Activated T-cell treated with anti-CD3 and anti-CD28 coated beads, Interleukin-2, amount 50 U/mL, for 4 hours (primary cell): Measurements from ENCODE around the gene PREB. TPM values are rescaled to one million over a fixed set of nuclear protein-coding genes. Genes with fewer than 3 reads are reported as not detected.

Experiments
- ATAC-seq, 2 donors: fragments of 200-7000 bp; cut with Tn5 transposase; one replicate each; pipeline ENCODE4 v1.10.0; 2021
- DNase-seq: peaks from one replicate; pipeline ENCODE4 v3.0.0-alpha.2; 2020
- H3K27me3 Mint-ChIP-seq: one replicate; pipeline ENCODE4 v1.8.0; 2021; ENCODE audit warnings: low read depth, mixed read lengths
- H3K36me3 Mint-ChIP-seq: one replicate; pipeline ENCODE4 v1.8.0; 2022; ENCODE audit warnings: mixed read lengths; ENCODE audit not compliant: insufficient read depth
- H3K4me1 Mint-ChIP-seq: one replicate; pipeline ENCODE4 v1.8.0; 2021; ENCODE audit warnings: low read depth, mixed read lengths
- H3K4me3 Mint-ChIP-seq: one replicate; pipeline ENCODE4 v1.8.0; 2021; ENCODE audit warnings: mild to moderate bottlenecking, moderate library complexity, mixed read lengths
- H3K9me3 Mint-ChIP-seq: one replicate; pipeline ENCODE4 v1.8.0; 2021; ENCODE audit warnings: mixed read lengths
- total RNA-seq, 3 donors: library from RNA; stranded (reverse); gene quantifications; one replicate each; pipeline ENCODE4 v1.2.1, GENCODE V29; 2021

The PREB gene
- total RNA-seq, 3 donors from 2014 or later: 98.0 to 119 (median 106) TPM

DNA sequence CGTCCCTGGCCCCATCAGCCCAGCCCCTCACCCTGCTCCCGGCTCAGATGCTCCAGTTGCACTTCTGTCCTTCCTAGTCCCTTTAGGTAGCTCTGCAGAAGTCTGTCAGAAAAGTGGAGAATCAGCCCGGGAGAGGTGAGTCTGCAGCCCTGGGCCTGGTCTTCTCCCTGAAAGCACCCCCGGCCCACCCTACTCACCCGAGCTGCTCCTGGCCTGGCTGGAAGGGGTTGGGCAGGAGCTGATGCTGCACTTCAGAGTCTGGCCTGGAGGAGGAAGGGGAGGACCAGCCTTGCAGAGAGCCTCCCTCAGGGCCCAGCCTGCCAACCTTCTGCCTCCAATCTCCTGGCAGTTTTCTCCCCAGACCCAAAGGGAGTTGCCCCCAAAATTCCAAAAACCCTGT, 32.1 kb downstream of the PREB start:
- ATAC-seq (no peak), DNase-seq (no peak)
- no peaks in the 10 kb centered on the region for H3K4me1 Mint-ChIP-seq
- no peaks in the 10 kb centered on the region for H3K9me3 Mint-ChIP-seq
- H3K4me3 Mint-ChIP-seq: no peak overlapping the region
- H3K27me3 Mint-ChIP-seq: peaks cover 7% of the 10 kb centered on the region
- no peaks in the 10 kb centered on the region for H3K36me3 Mint-ChIP-seq

DNA sequence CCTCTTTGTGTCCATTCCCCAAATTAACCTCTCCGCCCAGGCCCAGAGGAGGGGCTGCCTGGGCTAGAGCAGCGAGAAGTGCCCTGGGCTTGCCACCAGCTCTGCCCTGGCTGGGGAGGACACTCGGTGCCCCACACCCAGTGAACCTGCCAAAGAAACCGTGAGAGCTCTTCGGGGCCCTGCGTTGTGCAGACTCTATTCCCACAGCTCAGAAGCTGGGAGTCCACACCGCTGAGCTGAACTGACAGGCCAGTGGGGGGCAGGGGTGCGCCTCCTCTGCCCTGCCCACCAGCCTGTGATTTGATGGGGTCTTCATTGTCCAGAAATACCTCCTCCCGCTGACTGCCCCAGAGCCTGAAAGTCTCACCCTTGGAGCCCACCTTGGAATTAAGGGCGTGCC, 34.4 kb downstream of the PREB start:
- no peaks in the 10 kb centered on the region for H3K36me3 Mint-ChIP-seq
- H3K27me3 Mint-ChIP-seq: no peaks in the 10 kb centered on the region
- H3K4me3 Mint-ChIP-seq: no peak overlapping the region
- DNase-seq (no peak), ATAC-seq (no peak)
- H3K9me3 Mint-ChIP-seq: no peaks in the 10 kb centered on the region
- H3K4me1 Mint-ChIP-seq: peaks cover 10% of the 10 kb centered on the region

DNA sequence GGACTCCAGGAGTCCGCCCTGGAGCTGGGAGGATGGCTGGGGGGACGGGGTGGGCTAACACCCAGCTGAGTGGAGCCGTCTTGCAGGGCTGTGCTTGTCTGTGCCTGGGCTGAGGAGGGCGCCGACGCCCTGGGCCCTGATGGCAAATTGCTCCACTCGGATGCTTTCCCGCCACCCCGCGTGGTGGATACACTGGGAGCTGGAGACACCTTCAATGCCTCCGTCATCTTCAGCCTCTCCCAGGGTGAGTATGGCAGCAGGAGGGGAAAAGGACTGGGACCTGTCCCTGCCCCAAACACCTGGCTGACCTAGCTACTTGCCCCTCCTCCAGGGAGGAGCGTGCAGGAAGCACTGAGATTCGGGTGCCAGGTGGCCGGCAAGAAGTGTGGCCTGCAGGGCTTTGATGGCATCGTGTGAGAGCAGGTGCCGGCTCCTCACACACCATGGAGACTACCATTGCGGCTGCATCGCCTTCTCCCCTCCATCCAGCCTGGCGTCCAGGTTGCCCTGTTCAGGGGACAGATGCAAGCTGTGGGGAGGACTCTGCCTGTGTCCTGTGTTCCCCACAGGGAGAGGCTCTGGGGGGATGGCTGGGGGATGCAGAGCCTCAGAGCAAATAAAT, 35.0 kb downstream of the PREB start:
- Mint-ChIP-seq H3K9me3 (no peaks in the 10 kb centered on the region), H3K27me3 (no peaks in the 10 kb centered on the region), H3K36me3 (no peaks in the 10 kb centered on the region), H3K4me1 (peaks cover 10% of the 10 kb centered on the region), H3K4me3 (no peak overlapping the region)
- DNase-seq (no peak), ATAC-seq (no peak)

DNA sequence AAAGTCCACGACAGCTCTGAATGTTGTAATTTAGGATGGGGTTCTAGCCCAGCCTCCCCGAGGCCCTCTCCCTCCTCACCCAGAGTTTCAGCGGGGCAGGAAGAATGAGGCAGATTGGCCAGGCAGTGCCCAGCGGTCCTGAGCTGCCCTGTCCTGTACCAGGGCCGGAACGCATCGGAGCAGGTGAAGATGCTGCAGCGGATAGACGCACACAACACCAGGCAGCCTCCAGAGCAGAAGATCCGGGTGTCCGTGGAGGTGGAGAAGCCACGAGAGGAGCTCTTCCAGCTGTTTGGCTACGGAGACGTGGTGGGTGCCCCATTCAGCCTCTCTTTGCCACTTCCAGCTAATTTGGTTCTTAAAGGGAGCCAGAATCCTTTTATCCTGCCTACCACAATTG, 37.1 kb downstream of the PREB start:
- no peaks in the 10 kb centered on the region for H3K36me3 Mint-ChIP-seq

DNA sequence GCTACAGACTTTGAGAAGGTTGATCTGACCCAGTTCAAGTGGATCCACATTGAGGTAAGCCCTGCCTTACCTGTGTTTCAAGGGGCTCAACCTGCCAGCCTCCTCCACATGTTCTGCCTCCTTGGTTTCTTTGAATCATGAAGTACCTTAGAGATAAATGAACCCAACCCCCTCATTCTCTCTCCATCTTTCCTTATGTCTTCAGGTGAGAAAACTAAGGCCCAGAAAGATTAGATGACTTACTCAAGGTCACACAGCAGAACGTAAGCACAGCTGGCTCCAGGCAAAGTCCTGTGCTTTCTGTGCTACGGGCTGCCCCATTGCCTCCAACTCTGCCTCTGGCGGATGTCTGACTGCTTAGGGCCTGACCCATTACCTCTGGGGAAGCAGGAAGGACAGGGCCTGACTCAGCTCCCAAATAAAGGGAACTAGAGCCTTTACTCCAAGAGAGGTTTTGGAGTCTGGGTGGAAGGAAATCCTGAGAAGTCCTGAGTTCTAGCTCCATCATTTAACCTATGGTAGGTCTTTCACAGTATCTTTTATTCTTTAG, 37.6 kb downstream of the PREB start:
- H3K4me3 Mint-ChIP-seq: no peak overlapping the region
- DNase-seq (no peak), ATAC-seq (no peak)
- H3K9me3 Mint-ChIP-seq: no peaks in the 10 kb centered on the region
- H3K27me3 Mint-ChIP-seq: no peaks in the 10 kb centered on the region
- no peaks in the 10 kb centered on the region for H3K36me3 Mint-ChIP-seq
- H3K4me1 Mint-ChIP-seq: peaks cover 10% of the 10 kb centered on the region

More for the DNA sequence above, 37.1 kb downstream of the PREB start:
- no peak overlapping the region for H3K4me3 Mint-ChIP-seq
- H3K9me3 Mint-ChIP-seq: no peaks in the 10 kb centered on the region
- no peaks in the 10 kb centered on the region for H3K27me3 Mint-ChIP-seq
- DNase-seq (no peak), ATAC-seq (no peak)
- H3K4me1 Mint-ChIP-seq: peaks cover 10% of the 10 kb centered on the region

DNA sequence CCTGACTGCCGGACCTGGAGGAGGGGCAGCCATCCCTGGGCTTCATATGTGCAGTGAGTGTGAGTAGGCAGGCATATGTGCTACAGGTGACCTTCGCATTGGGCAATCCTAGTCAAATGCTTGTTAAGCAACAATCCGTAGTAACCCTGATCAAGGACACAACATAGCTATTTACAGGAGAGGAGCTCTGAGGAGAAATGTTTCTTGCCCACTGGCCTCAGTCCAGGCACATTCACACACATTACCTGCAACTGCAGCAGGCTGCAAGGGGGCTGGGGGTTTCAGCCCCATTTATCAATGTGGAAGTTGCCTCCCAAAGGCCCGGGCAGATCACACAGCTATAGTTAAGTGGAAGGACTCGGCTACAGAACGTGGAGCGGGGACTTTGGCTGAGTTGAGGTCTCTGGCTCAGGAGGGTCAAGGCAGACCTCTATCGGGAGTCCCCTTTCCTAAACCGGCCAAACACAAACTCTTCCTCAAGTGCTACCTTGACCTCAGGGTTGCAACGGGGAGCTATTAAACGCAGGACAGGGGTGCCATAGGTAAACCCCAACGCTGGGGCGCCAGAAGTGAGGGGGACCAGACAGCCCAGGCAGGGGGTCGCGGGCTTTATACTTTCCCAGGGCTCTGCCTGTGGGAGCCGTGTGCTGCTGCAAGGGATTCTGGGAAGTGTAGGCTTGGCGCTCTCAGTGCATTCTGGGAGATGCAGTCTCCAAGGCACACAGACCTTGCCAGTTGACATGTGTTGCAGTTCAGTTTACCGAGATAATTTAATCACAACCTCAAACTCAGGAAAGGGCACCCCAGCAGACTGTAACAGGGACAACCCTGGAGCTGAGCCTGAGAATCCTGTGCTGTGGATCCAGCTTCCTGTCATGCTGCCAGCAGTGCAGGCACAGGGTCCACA, 38.4 kb downstream of the PREB start:
- Mint-ChIP-seq H3K9me3 (no peaks in the 10 kb centered on the region), H3K36me3 (no peaks in the 10 kb centered on the region), H3K4me1 (peaks cover 10% of the 10 kb centered on the region), H3K4me3 (peak overlapping the region; percentile 50), H3K27me3 (no peaks in the 10 kb centered on the region)
- ATAC-seq (peak; percentile 87 to 92), DNase-seq (no peak)

DNA sequence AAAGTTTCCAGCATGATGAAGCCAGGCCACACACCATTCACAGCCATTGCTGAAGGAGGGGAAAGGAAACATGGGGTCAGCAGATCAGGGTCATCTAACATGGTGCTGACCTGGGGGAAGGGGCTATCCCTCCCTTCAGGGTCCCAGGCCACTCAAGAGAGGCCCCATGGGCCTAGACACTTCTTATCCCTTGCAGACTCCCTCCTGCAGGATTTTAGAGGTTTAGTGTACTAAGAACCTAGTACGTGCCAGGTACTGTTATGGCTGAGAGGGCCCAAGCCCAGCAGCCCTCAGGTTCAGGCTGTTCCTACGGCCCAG, 39.0 kb downstream of the PREB start:
- no peak for ATAC-seq
- no peak for DNase-seq
- no peaks in the 10 kb centered on the region for H3K36me3 Mint-ChIP-seq
- no peaks in the 10 kb centered on the region for H3K27me3 Mint-ChIP-seq
- no peaks in the 10 kb centered on the region for H3K9me3 Mint-ChIP-seq
- no peak overlapping the region for H3K4me3 Mint-ChIP-seq
- H3K4me1 Mint-ChIP-seq: peaks cover 10% of the 10 kb centered on the region

DNA sequence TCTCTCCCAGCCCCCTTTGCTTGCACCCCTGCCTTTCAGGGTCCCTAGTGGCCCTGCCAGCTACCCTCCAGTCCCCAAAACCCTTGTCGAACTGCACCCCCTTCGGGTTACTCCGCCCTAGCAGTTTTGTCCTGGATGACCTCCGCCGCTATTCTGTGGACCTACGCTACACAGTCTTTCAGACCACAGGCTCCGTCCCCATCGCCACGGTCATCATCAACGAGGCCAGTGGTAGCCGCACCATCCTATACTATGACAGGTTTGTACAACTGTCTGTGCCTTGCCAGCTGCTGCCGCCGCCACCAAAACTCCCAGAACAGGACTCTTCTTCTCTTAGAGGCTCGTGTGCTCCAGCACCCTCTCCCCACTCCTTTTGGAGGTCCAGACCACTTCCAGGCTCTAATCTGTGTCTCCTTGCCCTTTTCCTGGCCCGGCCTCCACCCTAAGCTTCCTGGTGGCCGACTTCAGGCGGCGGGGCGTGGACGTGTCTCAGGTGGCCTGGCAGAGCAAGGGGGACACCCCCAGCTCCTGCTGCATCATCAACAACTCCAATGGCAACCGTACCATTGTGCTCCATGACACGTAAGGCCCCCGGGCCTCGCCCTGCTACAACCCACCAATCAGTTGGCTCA, 40.0 kb downstream of the PREB start:
- no peak for DNase-seq

DNA sequence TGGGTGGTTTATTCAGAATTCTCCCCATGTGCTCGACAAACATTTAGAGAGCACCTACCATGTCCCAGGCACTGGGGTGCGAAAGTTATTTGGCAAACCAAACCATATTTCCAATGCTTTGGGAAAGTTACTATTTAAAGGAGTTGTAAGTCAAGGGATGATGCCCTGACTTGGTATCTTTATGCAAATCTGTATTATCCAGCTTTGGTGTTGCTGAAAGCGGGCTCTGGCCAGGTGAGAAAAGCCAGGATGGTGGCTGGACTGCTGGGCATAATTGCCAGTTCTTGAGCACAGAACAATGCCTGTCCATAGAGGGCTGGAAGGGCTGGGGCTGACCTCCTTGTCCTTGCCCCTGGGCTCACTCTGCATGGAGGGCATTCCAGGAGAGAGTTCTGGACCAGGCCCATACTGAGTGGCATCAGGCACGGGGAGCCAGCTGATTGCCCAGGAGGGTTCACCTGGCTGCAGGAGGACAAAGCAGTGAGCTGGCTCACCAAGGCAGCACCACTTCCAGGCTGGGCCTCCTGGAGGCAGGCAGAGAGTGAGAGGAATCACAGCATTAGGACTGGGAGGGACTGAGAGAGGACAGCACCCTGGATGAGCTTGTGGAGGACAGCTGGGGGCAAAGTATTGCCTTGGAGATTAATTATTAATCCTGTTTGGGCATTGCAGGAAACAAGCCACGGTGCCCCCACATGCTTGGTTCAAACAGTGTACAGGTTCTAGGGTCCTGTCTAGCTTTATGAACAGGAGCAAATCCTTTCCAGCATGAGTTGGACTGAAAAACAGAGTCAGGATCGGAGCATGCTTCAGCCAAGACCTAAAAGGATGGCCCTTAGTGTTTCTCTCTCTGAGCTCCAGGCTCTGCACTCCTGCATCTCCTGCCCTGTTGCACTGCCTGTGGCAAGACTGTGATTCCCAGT, 40.7 kb downstream of the PREB start:
- H3K36me3 Mint-ChIP-seq: no peaks in the 10 kb centered on the region
- DNase-seq: no peak
- ATAC-seq: no peak
- no peak overlapping the region for H3K4me3 Mint-ChIP-seq
- H3K27me3 Mint-ChIP-seq: no peaks in the 10 kb centered on the region
- peaks cover 10% of the 10 kb centered on the region for H3K4me1 Mint-ChIP-seq
- no peaks in the 10 kb centered on the region for H3K9me3 Mint-ChIP-seq

More for the DNA sequence above, 40.0 kb downstream of the PREB start:
- no peak for ATAC-seq
- H3K27me3 Mint-ChIP-seq: no peaks in the 10 kb centered on the region
- H3K9me3 Mint-ChIP-seq: no peaks in the 10 kb centered on the region
- no peaks in the 10 kb centered on the region for H3K36me3 Mint-ChIP-seq
- no peak overlapping the region for H3K4me3 Mint-ChIP-seq
- peaks cover 10% of the 10 kb centered on the region for H3K4me1 Mint-ChIP-seq

DNA sequence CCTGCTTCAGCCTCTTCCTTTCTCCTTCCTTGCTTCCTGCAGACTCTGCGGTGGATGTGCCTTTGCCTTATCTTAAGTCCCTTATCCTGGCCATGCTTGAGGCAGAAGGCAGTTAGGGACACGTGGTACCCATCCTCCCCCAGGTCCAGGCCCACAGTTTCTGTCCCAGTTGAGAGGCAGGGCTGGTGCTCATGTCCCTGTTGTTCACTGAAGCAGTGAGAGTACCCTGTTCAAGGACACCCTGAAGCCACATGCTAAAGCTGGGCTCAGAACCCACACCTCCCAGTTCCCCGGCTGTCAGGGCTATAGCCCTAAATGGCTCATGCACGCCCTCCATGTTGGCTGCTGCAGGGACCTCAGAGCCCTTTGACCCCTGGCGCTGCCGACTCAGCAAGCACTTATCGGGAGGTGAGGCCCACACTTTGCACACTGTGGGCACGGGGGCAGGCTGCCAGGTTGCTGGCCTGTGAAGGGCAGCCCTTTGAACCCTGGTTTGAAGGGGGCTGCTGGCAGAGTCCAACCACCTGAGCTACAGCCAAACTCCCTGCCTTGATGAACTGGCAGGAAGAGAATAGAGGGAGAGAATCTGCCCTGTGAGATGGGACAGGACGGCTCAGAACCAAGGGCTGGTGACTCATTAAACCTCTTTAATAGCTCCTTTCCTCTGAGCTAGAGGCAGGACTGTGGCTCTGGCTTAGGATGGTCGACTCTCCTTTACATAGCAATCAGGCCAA, 41.6 kb downstream of the PREB start:
- ATAC-seq (no peak), DNase-seq (no peak)
- Mint-ChIP-seq H3K4me3 (no peak overlapping the region), H3K9me3 (no peaks in the 10 kb centered on the region), H3K4me1 (peaks cover 10% of the 10 kb centered on the region), H3K27me3 (no peaks in the 10 kb centered on the region), H3K36me3 (no peaks in the 10 kb centered on the region)

DNA sequence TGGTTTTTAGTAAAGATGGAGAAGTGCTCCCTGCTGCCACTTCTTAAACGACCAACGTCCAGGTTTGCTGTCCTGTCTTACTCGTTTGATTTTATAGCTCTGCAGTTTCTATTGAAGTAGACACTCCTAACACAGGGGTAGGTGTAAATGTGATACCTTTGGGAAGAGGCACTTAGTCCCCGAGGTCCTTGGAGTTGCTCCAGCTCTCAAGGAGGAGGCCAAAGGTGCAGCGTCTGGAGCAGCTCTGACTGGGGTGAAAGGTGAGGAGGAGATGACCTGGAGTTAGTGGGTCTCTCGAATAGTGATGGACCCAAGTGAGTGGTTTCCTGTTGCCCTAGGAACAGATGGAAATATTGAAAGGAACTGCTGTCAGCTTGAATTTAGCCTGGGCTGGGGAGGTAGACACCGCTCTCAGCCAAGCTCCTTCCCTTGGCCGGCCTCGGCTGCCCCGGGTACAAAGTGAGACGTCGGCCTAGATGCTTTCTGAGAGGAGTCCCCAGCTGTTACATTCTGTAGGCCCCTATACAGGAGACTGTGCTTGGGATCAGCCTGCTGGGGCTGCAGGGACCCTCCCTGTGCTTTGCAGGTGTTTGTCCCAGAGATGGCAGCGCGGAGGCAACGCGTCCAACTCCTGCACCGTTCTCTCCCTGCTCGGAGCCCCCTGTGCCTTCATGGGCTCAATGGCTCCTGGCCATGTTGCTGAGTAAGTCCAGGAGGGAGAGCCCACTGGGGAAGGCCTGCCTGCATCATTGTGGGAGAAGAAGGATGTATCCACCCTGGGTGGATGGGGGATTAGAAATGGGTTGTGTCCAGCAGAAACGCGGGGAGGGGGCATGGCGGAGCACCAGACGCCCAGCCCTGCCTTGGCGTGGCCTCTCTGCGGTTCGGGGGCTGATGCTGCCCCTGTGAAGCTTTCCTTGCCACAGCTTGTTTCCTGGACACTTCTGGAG, 42.4 kb downstream of the PREB start:
- Mint-ChIP-seq H3K4me3 (no peak overlapping the region), H3K9me3 (no peaks in the 10 kb centered on the region), H3K36me3 (no peaks in the 10 kb centered on the region)

DNA sequence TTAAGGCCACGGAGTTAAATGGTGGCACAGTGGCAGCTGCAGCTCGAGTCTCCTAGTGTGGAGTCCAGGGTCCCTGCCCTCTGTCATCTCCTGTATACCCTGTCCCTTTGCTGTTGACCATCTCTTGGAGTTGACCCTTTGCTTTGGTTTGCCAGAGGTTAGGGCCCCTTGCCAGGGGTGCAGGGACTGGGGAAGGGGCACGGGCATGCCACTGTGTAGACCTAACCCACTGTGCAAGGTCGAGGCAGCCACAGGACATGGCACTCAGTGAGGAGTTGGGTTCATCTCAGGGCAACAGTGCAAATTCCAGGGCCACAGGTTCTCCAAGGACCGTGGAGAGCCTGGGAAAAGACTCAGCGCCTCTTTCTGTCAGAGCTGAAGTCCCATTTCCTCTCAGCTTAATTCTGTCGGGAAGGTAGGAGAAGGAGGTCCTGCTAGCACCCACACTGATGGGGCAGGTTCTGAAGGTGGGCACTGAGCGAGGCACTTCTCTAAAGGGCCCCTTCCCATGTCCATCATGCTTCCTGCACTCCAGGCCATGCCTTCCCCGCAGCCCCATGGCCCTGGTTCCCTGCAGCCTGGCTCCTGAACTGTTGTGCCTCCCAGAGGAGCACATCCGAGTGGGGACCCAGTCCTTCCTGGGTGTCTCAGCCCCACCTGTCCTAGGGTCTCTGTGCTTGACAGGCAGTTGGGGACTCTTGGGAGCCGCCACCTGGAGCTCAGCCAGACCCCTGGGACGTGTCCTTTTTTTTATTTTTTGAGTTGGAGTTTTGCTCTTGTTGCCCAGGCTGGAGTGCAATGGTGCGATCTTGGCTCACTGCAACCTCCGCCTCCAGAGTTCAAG, 45.1 kb downstream of the PREB start:
- no peak for DNase-seq
- H3K4me1 Mint-ChIP-seq: peaks cover 10% of the 10 kb centered on the region
- H3K27me3 Mint-ChIP-seq: no peaks in the 10 kb centered on the region
- no peak for ATAC-seq
- H3K4me3 Mint-ChIP-seq: no peak overlapping the region
- H3K36me3 Mint-ChIP-seq: no peaks in the 10 kb centered on the region
- no peaks in the 10 kb centered on the region for H3K9me3 Mint-ChIP-seq

More for the DNA sequence above, 42.4 kb downstream of the PREB start:
- Mint-ChIP-seq H3K27me3 (no peaks in the 10 kb centered on the region), H3K4me1 (peaks cover 13% of the 10 kb centered on the region)
- ATAC-seq (no peak), DNase-seq (no peak)
